Stimulated activated CD4-positive, alpha-beta T cell treated with anti-CD3 and anti-CD28 coated beads, Interleukin-4, amount 100 ng/mL, for 24 hours (primary cell): ENCODE measurements around the gene EDEM2.
"Not testable (repeated sequence)": the region's sequence is repeated elsewhere in the genome, so short reads cannot be mapped to it uniquely, and the experiment has no call there.

ENCODE experiments used
- DNase-seq: peaks from one replicate; pipeline ENCODE4 v3.0.0-alpha.2; 2020

Gene EDEM2

DNA sequence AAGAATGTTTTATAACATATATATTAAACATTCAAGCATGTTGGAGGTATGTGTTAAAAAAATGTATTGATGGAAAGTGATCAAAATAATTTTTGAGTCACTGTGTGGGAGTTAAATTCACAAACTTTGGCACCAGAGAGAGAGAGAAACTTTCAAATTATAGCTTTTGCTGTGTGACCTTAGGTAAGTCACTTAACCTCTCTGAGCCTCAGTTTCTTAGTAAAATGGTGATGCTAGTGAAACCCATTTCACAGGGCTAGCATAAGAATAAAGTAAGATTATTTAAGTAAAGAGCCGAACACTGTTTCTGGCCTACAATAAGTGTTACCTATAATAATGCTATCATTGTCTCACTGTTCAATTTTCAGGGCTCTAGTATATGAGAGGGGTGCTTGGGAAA, 20.7 kb upstream of the EDEM2 start:
- DNase-seq = no peak

DNA sequence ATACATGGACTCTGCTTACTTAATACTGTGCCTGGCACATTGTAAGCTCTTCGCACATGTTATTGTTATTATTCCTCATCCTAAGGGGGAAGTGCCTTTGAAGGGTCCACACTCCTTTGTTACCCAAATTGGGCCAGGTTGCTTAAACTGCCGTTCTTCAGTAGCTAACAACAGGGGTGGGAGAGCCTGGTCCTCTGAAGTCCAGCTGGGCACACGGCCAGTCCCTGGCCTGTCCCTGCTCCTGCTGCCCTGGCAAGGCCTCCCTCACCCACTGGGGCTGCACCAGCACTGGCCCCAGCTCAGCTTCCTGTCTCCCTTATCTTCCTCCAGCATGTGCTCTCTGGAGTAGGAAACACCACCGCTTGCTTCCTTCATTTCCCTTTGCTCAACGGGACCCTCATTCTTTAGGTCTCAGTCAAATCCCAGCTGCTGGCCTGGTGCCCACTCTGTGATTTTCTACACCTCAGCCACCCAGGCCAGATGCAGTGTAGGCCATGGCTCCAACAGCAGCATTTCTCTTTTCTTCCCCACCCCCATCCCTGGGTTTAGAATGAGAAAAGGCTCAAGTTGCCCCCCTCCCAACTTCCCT, 19.2 kb upstream of the EDEM2 start:
- no peak for DNase-seq

DNA sequence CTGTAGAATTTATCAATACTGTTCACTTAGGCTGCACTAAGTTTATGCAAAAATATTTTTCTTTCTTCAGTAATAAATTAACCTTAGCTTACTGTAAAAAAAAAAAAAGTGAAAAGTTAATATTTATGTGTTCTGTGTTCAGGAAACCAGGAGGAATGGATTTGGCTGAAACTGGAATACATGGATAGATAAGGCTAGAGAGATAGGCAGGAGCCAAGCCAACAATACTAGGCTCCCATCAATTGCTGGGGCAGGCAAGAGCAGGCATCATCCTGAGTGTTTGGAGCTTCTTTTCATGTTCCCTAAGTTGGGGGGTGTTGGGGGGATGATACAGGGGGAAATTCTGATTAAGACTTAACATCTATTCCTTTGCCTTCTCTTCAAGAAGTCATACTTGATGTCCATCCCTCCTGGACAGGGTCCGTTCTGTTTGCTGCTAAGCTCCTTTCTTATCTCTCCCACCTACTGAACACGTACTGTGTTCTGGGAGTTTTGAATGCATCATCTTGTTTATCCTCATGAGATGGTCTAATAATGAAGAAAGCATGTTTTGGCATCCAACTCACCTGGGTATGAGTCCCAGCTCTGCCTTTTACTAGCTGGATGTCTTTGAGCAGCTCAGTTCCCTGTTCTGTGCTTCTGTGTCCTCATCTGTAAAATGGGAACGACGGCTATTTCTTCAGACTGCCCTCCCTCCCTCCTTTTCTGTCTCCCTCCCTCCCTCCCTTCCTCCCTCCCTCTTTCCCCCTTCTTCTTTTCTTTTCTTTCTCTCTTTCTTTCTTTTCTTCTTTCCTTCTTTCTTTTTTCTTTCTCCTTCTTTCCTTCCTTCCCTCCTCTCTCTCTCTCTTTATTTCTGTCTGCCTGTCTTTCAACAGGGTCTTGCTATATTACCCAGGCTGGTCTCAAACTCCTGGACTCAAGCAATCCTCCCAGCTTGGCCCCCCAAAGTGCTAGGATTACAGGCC, 18.4 kb upstream of the EDEM2 start:
- no peak for DNase-seq

DNA sequence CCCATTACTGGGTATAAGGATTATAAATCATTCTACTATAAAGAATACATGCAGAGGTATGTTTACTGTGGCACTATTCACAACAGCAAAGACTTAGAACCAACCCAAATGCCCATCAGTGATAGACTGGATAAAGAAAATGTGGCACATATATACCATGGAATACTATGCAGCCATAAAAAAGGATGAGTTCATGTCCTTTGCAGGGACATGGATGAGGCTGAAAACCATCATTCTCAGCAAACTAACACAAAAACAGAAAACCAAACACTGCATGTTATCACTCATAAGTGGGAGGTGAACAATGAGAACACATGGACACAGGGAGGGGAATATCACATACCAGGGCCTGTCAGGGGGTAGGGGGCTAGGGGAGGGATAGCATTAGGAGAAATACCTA, 17.4 kb upstream of the EDEM2 start:
- DNase-seq = not testable (repeated sequence)

DNA sequence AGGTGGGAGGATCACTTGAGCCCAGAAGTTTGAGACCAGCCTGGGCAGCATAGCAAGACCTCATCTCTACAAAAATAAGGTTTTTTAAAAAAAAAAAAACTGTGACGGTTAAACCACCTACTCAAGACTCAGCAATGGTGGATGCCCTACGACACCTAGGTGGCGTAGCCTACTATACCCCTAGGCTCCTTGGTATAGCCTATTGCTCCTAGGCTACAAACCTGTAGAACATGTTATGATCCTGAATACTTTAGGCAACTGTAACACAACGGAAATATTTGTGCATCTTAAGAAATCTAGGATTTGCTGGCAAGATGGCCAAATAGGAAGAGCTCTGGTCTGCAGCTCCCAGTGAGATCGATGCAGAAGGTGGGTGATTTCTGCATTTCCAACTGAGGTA, 13.2 kb upstream of the EDEM2 start:
- DNase-seq = not testable (repeated sequence)

DNA sequence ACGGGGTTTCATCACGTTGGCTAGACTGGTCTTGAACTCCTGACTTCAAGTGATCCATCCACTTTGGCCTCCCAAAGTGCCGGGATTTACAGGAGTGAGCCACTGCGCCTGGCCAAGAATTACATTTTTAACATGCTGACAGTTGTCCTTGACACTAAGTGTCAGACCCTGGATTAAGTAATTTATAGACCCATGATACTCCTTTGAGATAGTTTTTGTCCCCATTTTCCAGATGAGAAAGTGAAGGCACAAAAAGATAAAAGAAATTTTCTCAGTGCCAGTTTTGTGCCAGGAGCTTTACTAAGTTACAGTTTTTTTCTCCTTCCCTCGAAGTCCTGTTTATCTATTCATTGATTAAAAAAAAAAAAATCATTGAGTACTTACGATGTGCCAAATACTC, 9.8 kb upstream of the EDEM2 start:
- no peak for DNase-seq

DNA sequence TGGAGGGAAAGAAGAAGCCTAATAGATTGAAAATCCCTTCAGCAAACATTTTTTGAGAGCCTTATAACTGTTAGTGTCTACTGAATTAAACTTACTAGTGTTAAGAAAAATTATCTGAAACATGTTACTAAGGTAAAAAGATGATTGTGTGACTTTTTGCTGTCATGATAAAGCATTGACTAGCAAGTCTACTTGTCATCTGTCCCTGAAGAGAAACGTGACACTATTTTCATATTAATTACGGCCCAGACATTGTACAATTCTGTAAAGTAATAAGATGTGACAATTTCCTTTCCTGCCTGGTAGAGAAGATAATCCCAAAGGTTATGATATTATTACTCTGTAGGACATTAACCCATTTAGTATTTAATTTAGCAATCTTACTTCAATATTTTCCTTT, 8.8 kb upstream of the EDEM2 start:
- no peak for DNase-seq

DNA sequence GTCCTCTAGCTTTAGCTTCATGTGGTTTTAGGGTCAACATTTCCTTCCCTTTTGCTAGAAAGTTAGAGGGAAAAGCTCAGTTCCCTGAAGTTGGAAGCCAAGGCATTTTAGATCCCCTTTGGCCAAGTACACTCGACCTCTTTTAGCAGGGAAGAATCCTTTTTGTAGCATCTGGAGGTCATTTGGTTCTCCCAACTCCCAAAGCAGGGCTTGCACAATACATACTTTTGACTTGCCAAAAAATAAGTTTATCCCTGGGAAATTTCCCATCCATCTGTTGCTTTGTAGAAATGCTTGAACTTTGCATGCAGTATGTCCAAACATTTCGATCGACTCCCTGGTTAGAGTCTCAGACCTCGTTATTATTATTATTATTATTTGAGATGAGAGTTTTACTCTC, 4.6 kb upstream of the EDEM2 start:
- DNase-seq = no peak

DNA sequence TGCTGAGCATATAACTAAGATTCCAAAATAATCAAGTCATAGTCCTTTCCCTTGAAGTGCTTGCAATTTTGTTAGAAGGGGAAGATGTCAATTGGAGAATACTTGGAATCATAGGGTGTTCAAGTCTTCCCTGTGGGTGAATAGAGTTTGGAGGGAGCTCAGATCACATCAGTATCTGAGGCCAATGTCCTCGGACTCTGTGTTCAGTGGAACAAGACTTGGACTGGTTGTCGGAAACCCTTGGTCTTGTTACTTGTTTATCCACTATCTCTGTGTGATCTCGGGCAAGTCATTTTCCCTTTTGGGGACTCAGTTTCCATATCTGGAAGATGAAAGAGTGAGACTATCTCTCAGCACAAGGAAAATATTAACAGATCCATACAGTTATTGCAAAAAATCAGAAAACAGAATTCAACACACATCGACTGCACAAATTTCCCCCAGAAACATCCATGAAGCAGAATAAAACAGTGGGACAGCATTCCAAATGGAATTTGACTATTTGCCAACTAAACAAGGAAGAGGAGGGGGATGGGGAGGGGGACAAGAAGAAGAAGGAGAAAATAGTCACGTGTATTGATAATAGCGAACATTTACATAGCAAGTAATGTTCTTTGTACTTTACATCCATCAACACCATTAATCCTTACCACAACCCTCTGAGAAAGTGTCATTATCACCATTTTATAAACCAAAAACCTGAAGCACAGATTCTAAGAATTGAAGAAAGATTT, 3.9 kb upstream of the EDEM2 start:
- no peak for DNase-seq

DNA sequence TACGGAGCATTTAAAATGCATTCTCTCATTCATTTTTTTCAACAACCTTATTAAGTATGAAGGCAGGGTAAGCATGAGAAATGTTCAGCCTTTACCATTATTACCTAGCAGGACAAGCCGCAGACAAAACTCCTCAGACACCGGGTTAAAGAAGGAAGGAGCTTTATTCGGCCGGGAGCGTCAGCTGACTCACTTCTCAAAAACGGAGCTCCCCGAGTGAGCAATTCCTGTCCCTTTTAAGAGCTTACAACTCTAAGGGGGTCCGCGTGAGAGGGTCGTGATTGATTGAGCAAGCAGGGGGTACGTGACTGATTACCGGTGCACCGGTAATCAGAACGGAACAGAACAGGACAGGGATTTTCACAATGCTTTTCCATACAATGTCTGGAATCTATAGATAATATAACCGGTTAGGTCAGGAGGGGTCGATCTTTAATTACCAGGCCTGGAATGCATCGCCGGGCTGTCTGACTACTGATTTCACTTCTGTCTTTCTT, 487 bp upstream of the EDEM2 start:
- DNase-seq = peak; percentile 19

DNA sequence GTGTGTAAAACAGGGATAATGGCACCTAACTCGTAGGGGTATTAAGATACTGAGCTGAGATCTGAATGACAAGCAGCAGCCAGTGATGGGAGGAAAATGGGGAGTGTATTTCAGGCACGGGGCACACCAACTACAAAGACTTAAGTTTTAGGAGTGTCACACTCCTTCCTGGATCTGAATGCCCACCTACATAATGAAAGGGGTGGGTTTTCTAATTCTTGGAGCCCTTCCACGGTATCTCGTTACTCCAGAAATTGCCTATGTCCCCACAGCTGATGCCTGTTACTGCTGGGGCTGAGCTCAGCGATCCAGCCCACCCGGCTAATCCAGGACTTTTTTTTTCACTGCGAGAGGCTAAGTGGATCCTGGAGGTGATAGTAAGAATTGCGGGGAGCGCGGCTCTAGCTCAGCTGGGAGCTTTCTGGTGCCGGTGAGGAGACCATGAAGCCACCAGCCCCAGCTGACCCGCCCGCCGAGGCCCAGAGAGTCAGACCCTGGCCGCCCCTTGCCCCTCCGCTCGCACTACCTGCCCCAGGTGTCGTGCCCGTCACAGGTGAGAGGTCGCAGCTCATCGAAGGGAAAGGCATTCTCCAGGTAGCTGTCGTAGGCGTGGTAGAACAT, 727 bp downstream of the EDEM2 start:
- no peak for DNase-seq

DNA sequence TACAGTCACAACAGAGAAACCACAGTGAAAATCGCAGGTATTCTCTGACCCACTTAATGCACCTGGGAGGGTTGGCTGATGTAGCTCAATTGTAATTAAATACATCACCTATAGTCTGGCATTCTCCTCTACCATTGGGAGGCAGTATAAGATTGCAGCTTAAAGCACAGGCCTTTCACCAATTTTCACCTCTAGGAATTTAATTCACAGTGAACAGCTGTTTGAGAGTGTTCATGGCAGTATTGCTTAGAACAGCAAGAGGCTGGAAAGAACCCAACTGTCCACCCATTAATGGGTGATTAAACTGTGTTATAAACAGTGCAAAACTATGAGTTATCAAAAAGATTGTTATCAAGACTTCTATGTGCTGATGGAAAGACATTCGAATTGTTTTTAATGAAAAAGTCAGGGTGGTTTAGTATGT, 2.0 kb downstream of the EDEM2 start:
- DNase-seq = peak; percentile 25

DNA sequence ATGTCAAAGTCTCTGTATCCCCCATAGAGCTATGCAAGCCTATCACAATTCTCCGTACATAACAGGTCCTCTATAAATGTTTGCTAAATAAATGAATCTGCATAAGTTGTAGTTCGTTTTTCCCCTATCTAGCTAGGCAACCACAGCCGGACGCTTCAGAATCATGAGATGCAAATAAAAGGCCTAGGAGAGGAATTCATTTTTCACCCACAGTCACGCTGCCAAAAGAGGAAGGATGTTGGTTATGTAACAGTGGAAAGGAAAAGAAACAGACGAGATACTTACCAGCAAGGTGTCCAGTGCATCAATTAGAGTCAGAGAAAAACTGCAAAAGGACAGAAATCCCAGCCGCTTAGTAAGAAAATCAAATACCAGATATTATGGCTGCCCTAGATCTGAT, 2.4 kb downstream of the EDEM2 start:
- DNase-seq = no peak

DNA sequence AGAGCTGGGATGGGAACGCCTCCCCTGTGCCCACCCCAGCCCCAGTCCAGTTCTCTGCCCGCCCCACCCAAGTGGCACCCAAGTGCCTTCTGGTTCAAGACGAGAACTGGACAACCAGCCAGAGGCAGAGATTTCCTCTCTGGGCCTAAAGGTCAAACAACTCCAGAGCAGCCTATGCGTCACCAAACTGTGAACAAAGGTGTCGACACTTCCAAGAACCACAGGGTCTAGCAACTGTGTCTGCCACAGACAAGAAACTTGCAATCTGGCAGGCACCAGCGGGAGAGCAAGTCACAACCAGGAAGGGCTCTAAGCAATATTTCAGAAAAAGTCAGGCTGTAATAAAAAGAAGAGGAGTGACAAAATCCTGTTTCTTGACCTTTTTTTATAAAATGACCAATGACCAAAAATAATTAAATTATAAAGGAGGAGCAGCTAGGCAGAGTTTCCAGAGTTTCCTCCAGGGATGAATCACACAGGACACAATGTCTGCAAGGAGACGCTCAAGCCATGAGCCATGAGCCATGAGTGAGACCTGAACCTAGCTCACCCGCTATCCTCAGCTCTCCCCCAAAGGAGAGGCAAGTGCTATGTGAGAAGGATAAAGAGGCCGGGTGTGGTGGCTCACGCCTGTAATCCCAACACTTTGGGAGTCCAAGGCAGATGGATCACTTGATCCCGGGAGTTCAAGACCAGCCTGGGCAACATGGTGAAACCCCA, 11.1 kb downstream of the EDEM2 start:
- DNase-seq = no peak

DNA sequence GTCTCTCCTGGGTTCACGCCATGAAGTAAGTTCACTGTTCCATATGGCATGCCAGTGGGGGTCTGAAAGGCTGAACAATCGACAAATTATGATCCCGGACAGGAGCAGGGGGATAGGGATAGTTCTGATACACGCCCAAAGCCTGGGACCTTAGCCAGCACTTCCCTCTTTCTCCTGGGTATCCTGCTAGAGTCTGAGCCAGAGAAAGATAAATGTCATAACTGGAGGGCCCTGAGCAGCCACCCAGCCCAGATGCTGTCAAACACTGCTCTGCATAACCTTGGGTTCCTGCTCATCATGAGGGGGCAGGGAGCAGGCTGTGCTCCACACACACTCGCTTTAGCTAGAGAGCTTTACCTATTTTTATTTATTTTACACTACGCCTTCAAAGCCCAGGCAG, 12.3 kb downstream of the EDEM2 start:
- DNase-seq = no peak

DNA sequence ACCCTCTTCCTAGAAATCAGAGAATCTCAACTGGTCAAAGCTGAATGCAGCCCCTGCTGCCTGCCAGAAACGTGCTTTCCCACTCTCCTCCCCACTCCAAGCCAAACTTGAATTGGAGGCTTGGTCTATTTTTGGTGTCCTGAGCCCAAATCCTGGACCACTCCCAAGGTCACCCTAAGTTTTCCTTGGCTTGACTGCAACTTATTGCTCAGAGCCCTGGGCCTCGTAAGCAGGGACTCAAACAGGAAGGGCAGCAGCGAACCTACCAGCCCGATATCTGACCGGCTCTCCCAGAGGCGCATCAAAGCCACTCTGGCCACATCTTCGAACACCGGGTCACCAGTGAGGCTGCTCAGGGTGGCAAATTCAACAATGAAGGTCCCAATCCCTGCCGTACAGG, 12.7 kb downstream of the EDEM2 start:
- DNase-seq = no peak

DNA sequence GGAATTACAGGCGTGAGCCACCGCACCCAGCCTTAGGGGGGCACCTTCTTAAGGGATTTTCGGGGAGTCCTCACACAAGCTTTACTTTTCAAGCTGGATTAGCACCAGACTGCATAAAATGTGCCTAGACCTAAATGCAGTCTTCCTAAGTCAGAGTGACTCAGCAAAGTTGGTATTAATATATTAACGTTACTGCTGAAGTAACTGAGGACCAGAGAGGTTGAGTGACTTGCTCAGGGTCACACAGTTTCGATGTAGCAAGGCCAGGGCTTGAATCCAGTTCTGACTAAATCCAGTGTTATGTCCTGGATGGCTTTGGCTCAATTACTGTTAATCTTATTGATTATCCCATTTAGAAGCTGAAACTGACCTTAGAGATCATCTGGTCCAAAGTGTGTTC, 13.4 kb downstream of the EDEM2 start:
- no peak for DNase-seq

DNA sequence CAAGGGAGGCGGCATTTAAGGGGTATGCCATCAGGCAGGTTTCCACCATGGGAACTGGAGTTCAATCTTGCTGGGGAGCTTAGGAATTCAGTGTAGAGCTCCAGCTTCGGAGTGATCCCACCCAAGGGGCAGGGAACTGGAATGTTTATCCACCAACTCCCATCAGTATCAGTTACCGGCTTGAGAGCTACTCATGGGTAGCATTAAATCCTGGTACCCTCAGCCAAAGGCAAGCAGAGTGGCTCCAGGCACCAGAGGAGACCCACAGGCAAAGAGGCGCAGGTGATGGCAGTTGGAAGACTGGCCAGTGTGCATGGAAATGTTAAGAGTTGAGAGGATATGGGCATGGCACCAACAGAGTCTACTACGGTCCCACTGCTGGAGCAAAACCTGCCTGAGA, 14.1 kb downstream of the EDEM2 start:
- DNase-seq = no peak

DNA sequence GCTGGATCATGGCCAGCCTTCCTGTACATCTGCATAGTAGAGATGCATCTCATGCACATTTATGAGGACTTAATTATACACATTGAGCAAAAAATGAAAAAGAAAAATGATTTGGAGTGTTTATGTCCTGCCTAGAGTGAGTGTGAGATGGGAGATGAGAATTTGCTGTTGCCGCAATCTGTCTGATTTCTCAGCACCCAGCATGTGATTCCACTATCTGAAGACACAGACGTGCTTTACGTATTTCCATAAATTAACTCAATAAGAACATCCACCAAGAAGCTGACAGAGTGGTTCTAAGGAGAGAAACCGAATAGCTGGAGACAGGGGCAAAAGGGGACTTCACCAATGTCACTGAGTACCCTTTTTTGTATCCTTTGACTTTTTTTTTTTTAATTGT, 15.2 kb downstream of the EDEM2 start:
- no peak for DNase-seq

DNA sequence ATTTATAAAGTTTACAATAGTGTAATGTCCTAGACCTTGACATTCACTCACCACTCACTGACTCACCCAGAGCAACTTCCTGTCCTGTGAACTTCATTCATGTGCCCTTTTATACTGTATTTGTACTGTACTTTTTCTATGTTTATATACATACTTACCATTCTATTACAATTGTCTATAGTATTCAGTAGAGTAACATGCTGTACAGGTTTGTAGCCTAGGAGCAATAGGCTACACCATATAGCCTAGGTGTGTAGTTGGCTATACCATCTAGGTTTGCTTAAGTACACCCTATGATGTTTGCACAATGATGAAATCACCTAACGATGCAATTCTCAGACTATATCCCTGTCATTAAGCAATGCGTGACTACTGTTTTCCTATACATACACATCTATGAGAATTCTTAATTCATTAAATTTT, 17.5 kb downstream of the EDEM2 start:
- DNase-seq = no peak

DNA sequence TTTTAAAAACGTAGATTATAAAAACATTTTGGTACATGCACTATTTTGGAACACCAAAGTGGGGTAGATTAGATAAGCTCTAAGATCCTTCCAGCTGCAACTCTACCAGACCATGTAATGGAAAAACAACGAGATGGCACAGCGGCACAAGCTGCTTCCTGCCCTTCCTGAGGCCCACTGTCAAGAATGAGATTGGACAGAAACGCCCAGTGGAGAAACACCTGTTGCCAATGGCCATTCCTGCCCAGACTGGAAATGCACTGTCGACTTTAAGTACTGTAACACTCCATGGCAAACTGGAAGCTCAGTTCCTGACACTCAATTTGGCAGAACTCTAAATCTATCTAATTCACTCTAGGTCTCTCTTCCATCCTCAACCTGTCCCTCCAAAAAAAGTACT, 21.4 kb downstream of the EDEM2 start:
- no peak for DNase-seq

DNA sequence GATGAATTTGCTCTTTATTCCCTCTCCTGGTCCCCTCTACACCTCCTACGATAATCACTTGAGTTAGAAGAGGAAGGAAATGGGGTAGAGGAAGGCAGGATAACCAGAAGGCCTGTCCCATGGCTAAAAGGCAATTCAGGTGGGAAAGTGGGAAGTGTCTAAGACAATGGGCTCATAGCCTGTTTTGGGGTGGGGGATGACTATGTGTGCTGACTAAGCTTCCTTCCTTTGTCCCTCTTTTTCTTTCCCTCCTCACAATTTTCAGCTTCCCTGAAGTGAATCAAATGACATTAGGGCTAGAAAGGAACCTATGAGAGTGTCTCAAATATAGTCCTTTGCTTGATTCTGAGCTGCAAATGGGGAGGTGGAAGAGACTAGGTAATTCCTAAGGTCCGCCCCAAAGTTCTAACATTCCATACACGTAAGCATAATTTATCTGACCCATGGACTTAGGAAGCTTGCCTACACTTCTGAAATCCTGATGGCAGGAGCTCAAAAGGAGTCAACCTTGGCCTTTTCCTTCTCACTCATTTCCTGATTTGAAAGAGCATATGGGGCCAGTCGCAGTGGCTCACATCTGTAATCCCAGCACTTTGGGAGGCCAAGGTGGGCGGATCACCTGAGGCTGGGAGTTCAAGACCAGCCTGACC, 24.3 kb downstream of the EDEM2 start:
- no peak for DNase-seq
